MM.1S (cell line): ENCODE results near the gene OR2A2.

Experiments
- CTCF ChIP-seq: fragments of 300-600 bp; sonication (generic); IDR thresholded peaks from 2 replicates; pipeline ENCODE4 v1.5.1; 2016; ENCODE audit warnings: antibody characterized with exemption, low read length, mixed read lengths
- EZH2 ChIP-seq: fragments of 300-600 bp; sonication (generic); optimal IDR thresholded peaks from 2 replicates; pipeline ENCODE3; 2017; ENCODE audit warnings: low read depth, mild to moderate bottlenecking, antibody characterized with exemption, low read length, mixed read lengths

- TF ChIP-seq CTCF (no peak), EZH2 (no peak)
Observed at GRCh38 chr7:144109283-144109682, at the start of gene OR2A2.
